H9 (cell line): ENCODE results near the gene CCM2. TPM values are rescaled to one million over a fixed set of nuclear protein-coding genes. Genes with fewer than 3 reads are reported as not detected.

Source experiments
- DNase-seq: peaks from one replicate; pipeline ENCODE4 v3.0.0-alpha.2; 2017
- H2AFZ ChIP-seq: one replicate; pipeline ENCODE4 v1.6.1; 2013; ENCODE audit warnings: mild to moderate bottlenecking, low read length, control low read depth, moderate library complexity
- H2AK5ac ChIP-seq: 2 replicates; pipeline ENCODE4 v1.6.1; 2013; ENCODE audit warnings: low read length, control low read depth, mixed read lengths; ENCODE audit not compliant: insufficient read length
- H2BK120ac ChIP-seq: one replicate; pipeline ENCODE4 v1.6.1; 2013; ENCODE audit warnings: low read depth, mild to moderate bottlenecking, low read length, control low read depth, inconsistent platforms; ENCODE audit not compliant: poor library complexity, severe bottlenecking
- H2BK12ac ChIP-seq: 2 replicates; pipeline ENCODE4 v1.6.1; 2013; ENCODE audit warnings: low read length, control low read depth, mixed read lengths, low read depth; ENCODE audit not compliant: insufficient read length
- H2BK15ac ChIP-seq: 2 replicates; pipeline ENCODE4 v1.6.1; 2013; ENCODE audit warnings: low read depth, low read length, control low read depth
- H2BK20ac ChIP-seq: one replicate; pipeline ENCODE4 v1.6.1; 2013; ENCODE audit warnings: low read depth, mild to moderate bottlenecking, low read length, control low read depth, inconsistent platforms; ENCODE audit not compliant: poor library complexity, severe bottlenecking
- H2BK5ac ChIP-seq: 2 replicates; pipeline ENCODE4 v1.6.1; 2013; ENCODE audit warnings: low read length, control low read depth, mixed read lengths; ENCODE audit not compliant: insufficient read length
- H3K14ac ChIP-seq: 2 replicates; pipeline ENCODE4 v1.6.1; 2013; ENCODE audit warnings: low read length, control low read depth; ENCODE audit not compliant: insufficient read depth
- H3K18ac ChIP-seq: 2 replicates; pipeline ENCODE4 v1.6.1; 2013; ENCODE audit warnings: low read depth, mild to moderate bottlenecking, mixed read lengths, low read length, control low read depth; ENCODE audit not compliant: insufficient read length
- H3K23ac ChIP-seq: 2 replicates; pipeline ENCODE4 v1.6.1; 2013; ENCODE audit warnings: low read length, control low read depth, mixed read lengths, low read depth; ENCODE audit not compliant: insufficient read length
- H3K23me2 ChIP-seq: 2 replicates; pipeline ENCODE4 v1.6.1; 2013; ENCODE audit warnings: low read depth, mild to moderate bottlenecking, mixed read lengths, low read length, control low read depth; ENCODE audit not compliant: insufficient read length, poor library complexity, severe bottlenecking
- H3K27ac ChIP-seq: 2 replicates; pipeline ENCODE4 v1.5.1; 2013; ENCODE audit warnings: low read length, control low read depth, mixed read lengths, low read depth; ENCODE audit not compliant: insufficient read length
- H3K27me3 ChIP-seq: 2 replicates; pipeline ENCODE4 v1.6.1; 2013; ENCODE audit warnings: low read length, control low read depth, inconsistent platforms; ENCODE audit not compliant: insufficient read depth
- H3K4ac ChIP-seq: 2 replicates; pipeline ENCODE4 v1.6.1; 2013; ENCODE audit warnings: low read depth, mild to moderate bottlenecking, control low read depth, inconsistent platforms, low read length, moderate library complexity
- H3K4me1 ChIP-seq: 2 replicates; pipeline ENCODE4 v1.6.1; 2013; ENCODE audit warnings: low read length, control low read depth, inconsistent platforms; ENCODE audit not compliant: insufficient read depth
- H3K4me2 ChIP-seq: 2 replicates; pipeline ENCODE4 v1.6.1; 2013; ENCODE audit warnings: low read length, control low read depth, mixed read lengths; ENCODE audit not compliant: insufficient read length, insufficient read depth
- H3K56ac ChIP-seq: 2 replicates; pipeline ENCODE4 v1.6.1; 2013; ENCODE audit warnings: low read depth, mild to moderate bottlenecking, mixed read lengths, low read length, control low read depth; ENCODE audit not compliant: insufficient read length
- H3K79me1 ChIP-seq: 2 replicates; pipeline ENCODE4 v1.6.1; 2013; ENCODE audit warnings: low read depth, mild to moderate bottlenecking, moderate library complexity, low read length, control low read depth, inconsistent platforms; ENCODE audit not compliant: insufficient read depth, poor library complexity, severe bottlenecking
- H3K79me2 ChIP-seq: 2 replicates; pipeline ENCODE4 v1.6.1; 2013; ENCODE audit warnings: low read length, control low read depth, inconsistent platforms; ENCODE audit not compliant: insufficient read depth
- H3K9ac ChIP-seq: 2 replicates; pipeline ENCODE4 v1.6.1; 2013; ENCODE audit warnings: low read length, control low read depth, mixed read lengths; ENCODE audit not compliant: insufficient read length; ENCODE audit errors: extremely low read depth
- H3K9me3 ChIP-seq: one replicate; pipeline ENCODE4 v1.6.1; 2013; ENCODE audit warnings: low read depth, low read length, inconsistent platforms; ENCODE audit not compliant: control insufficient read depth
- H3T11ph ChIP-seq: one replicate; pipeline ENCODE4 v1.6.1; 2013; ENCODE audit warnings: mild to moderate bottlenecking, low read length, control low read depth, inconsistent platforms
- H4K20me1 ChIP-seq: one replicate; pipeline ENCODE4 v1.6.1; 2013; ENCODE audit not compliant: control insufficient read depth, insufficient read length, insufficient read depth
- H4K5ac ChIP-seq: 2 replicates; pipeline ENCODE4 v1.6.1; 2013; ENCODE audit warnings: low read depth, mild to moderate bottlenecking, mixed read lengths, low read length, control low read depth; ENCODE audit not compliant: insufficient read length
- H4K8ac ChIP-seq: replicated peaks from 2 replicates; pipeline ENCODE4 v1.6.1; 2013; ENCODE audit warnings: low read length, control low read depth, mixed read lengths, low read depth; ENCODE audit not compliant: insufficient read length
- H4K91ac ChIP-seq: 2 replicates; pipeline ENCODE4 v1.6.1; 2013; ENCODE audit warnings: low read depth, mild to moderate bottlenecking, moderate library complexity, mixed read lengths, low read length, control low read depth; ENCODE audit not compliant: insufficient read length
- H3K27ac Mint-ChIP-seq, 3 experiments: 2 replicates in 2 of 3; 3 replicates in 1 of 3; pipeline ENCODE4 v1.8.0; 2020 to 2021; ENCODE audit warnings: mixed read lengths in 3 of 3, mild to moderate bottlenecking in 1 of 3, moderate library complexity in 1 of 3
- H3K27me3 Mint-ChIP-seq: 2 replicates; pipeline ENCODE4 v1.8.0; 2021; ENCODE audit warnings: low read depth, mild to moderate bottlenecking, moderate library complexity, mixed read lengths
- H3K36me3 Mint-ChIP-seq, 3 experiments: 2 replicates in 2 of 3; 3 replicates in 1 of 3; pipeline ENCODE4 v1.8.0; 2020 to 2021; ENCODE audit warnings: low read depth in 3 of 3, mixed read lengths in 3 of 3; ENCODE audit not compliant: insufficient read depth in 1 of 3
- H3K4me1 Mint-ChIP-seq, 2 experiments: 2 replicates each; pipeline ENCODE4 v1.8.0; 2020; ENCODE audit warnings: mixed read lengths in 2 of 2
- H3K4me3 Mint-ChIP-seq, 2 experiments: 2 replicates in 1 of 2; 3 replicates in 1 of 2; pipeline ENCODE4 v1.8.0; 2020 to 2021; ENCODE audit warnings: mild to moderate bottlenecking in 2 of 2, mixed read lengths in 2 of 2, moderate library complexity in 1 of 2
- H3K9me3 Mint-ChIP-seq, 2 experiments: 2 replicates in 1 of 2; 3 replicates in 1 of 2; pipeline ENCODE4 v1.8.0; 2020; ENCODE audit warnings: mild to moderate bottlenecking in 2 of 2, mixed read lengths in 2 of 2, moderate library complexity in 1 of 2
- WGBS: extraction: QIAGEN DNeasy Blood & Tissue Kit; methylation state at CpG from one replicate; pipeline ENCODE4 v1.1.7; 2013; ENCODE audit warnings: missing lambda C conversion rate, low lambda C conversion rate, mixed read lengths; ENCODE audit not compliant: insufficient read length; ENCODE audit errors: extremely low coverage; 5-methylcytosine and 5-hydroxymethylcytosine counted together
- total RNA-seq: library from RNA; stranded (reverse); gene quantifications from 2 replicates; pipeline ENCODE4 v1.2.1, GENCODE V29; 2021
- TF ChIP-seq, protein P1 (sequence below): fragments of 200-600 bp; sonication (generic); conservative IDR thresholded peaks from 3 replicates; pipeline ENCODE4 v1.8.0; 2021; ENCODE audit warnings: antibody characterized with exemption, mild to moderate bottlenecking

CCM2 gene
- total RNA-seq, 1 experiment from 2014 or later: 30.4 TPM

GRCh38 chr7:45066409-45066808, 66.4 kb downstream of the CCM2 start:
- no peaks in the 10 kb centered on the region for H4K20me1 ChIP-seq

More at GRCh38 chr7:45066409-45066808, 66.4 kb downstream of the CCM2 start:
- H3K4ac ChIP-seq: no peak overlapping the region
- no peak overlapping the region for H3K9ac ChIP-seq
- H3K14ac ChIP-seq: no peak overlapping the region
- H3K79me2 ChIP-seq: no peaks in the 10 kb centered on the region
- H3K4me1 ChIP-seq: no peaks in the 10 kb centered on the region
- H4K91ac ChIP-seq: no peak overlapping the region
- H3K9me3 Mint-ChIP-seq: no peaks in the 10 kb centered on the region
- no peak overlapping the region for H3K23ac ChIP-seq
- H2BK5ac ChIP-seq: no peak overlapping the region
- H3K4me1 Mint-ChIP-seq: no peaks in the 10 kb centered on the region
- H2BK20ac ChIP-seq: no peak overlapping the region
- TF ChIP-seq, protein P1, sequence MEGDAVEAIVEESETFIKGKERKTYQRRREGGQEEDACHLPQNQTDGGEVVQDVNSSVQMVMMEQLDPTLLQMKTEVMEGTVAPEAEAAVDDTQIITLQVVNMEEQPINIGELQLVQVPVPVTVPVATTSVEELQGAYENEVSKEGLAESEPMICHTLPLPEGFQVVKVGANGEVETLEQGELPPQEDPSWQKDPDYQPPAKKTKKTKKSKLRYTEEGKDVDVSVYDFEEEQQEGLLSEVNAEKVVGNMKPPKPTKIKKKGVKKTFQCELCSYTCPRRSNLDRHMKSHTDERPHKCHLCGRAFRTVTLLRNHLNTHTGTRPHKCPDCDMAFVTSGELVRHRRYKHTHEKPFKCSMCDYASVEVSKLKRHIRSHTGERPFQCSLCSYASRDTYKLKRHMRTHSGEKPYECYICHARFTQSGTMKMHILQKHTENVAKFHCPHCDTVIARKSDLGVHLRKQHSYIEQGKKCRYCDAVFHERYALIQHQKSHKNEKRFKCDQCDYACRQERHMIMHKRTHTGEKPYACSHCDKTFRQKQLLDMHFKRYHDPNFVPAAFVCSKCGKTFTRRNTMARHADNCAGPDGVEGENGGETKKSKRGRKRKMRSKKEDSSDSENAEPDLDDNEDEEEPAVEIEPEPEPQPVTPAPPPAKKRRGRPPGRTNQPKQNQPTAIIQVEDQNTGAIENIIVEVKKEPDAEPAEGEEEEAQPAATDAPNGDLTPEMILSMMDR: no peak
- H3K27me3 Mint-ChIP-seq: no peaks in the 10 kb centered on the region
- no peak overlapping the region for H2AFZ ChIP-seq
- no peak overlapping the region for H2BK12ac ChIP-seq
- DNase-seq: no peak
- no peak overlapping the region for H2BK120ac ChIP-seq
- no peak overlapping the region for H3K4me3 Mint-ChIP-seq
- no peaks in the 10 kb centered on the region for H3K9me3 ChIP-seq
- no peak overlapping the region for H3T11ph ChIP-seq
- H3K23me2 ChIP-seq: no peaks in the 10 kb centered on the region
- H2AK5ac ChIP-seq: no peak overlapping the region
- no peak overlapping the region for H4K5ac ChIP-seq
- no peak overlapping the region for H3K27ac Mint-ChIP-seq
- no CpG with 5 or more reads among the region's 7 CpGs for WGBS
- no peaks in the 10 kb centered on the region for H3K79me1 ChIP-seq
- H4K8ac ChIP-seq: no peak overlapping the region
- no peak overlapping the region for H3K4me2 ChIP-seq
- no peak overlapping the region for H3K27ac ChIP-seq
- no peaks in the 10 kb centered on the region for H3K27me3 ChIP-seq
- peaks cover 0 to 33% (median 30%) of the 10 kb centered on the region in 3 experiments; a peak in 6 of 7 replicates for H3K36me3 Mint-ChIP-seq
- H3K18ac ChIP-seq: no peak overlapping the region
- H3K56ac ChIP-seq: no peak overlapping the region
- H2BK15ac ChIP-seq: no peak overlapping the region
